GM19372 (cell line): Measurements from ENCODE around the gene ITGB8.

Experiments
- ATAC-seq: cut with Tn5 transposase; IDR thresholded peaks from one replicate; pipeline ENCODE4 v1.9.1; 2021; ENCODE audit warnings: mild to moderate bottlenecking, low read depth, moderate library complexity; ENCODE audit not compliant: unreplicated experiment

Gene ITGB8

GRCh38 chr7:20307119-20307518 is 23.6 kb upstream of the ITGB8 start:
- ATAC-seq = no peak

GRCh38 chr7:20307901-20308300 is 22.8 kb upstream of the ITGB8 start:
- no peak for ATAC-seq

DNA sequence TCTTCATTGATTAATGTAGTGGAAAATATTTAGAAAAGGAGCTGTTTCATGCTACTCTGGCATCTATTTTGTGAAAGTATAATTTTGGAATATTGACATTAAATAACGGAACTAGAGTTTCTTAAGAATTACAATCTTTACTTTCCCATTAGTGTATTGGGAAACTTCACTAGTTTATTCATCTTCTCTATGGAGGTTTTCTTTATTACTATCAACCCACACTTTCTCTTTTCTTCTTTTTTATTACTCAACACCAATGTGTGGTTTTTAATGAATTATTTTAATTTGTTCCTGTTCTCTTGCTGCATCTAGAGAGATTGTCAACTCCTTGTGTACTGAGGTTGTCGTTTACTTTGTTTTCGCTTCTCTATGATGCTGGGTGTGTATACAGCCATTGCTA is 20.4 kb upstream of the ITGB8 start:
- no peak for ATAC-seq

DNA sequence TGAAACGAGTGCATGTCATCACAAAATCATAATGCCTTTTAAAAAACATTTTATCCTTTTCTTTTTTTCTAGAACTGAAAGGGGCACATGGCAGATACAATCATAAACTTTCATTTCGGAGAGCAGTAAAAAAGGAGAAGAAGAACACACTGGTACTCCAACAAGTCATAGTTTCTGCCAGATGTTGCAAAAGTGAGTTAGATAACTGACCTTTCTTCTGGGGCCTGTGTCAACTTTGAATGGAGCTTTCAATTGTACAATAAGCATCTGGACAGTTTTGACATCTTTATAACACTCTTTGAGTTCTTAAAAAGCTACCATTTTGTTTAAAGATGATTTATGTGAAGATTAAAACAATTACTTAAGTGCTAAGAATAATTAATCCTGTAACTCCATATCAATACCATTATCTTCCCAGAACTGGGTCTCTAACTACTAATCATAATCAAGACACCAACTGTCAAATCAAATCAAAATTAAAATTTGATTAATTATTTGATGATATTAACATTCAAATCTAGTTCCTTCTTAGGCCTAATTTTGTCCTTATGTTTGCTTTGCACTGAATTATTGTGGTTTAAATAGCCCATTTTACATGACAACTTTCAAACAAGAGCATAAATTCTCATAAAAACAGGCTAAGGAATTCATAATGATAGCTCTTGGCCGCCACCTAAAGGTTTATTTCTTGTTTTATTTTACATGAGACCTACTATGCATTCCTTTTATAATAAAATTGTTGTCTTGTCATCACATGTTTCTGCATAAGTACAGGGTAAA is 19.5 kb upstream of the ITGB8 start:
- no peak for ATAC-seq

- ATAC-seq = no peak
Observed at GRCh38 chr7:20311743-20312042, 19.0 kb upstream of the ITGB8 start.

GRCh38 chr7:20312562-20312961 is 18.1 kb upstream of the ITGB8 start:
- ATAC-seq = no peak

GRCh38 chr7:20313626-20314025 is 17.1 kb upstream of the ITGB8 start:
- no peak for ATAC-seq

GRCh38 chr7:20314198-20314597 is 16.5 kb upstream of the ITGB8 start:
- ATAC-seq = no peak

GRCh38 chr7:20316706-20317105 is 14.0 kb upstream of the ITGB8 start:
- no peak for ATAC-seq

GRCh38 chr7:20317413-20317812 is 13.3 kb upstream of the ITGB8 start:
- no peak for ATAC-seq

- ATAC-seq = no peak
Observed at GRCh38 chr7:20318933-20319332, 11.8 kb upstream of the ITGB8 start.

GRCh38 chr7:20320322-20320721 is 10.4 kb upstream of the ITGB8 start:
- no peak for ATAC-seq

- ATAC-seq = no peak
Observed at GRCh38 chr7:20320786-20321185, 9.9 kb upstream of the ITGB8 start.

GRCh38 chr7:20323595-20323994 is 7.1 kb upstream of the ITGB8 start:
- ATAC-seq = no peak

- ATAC-seq = no peak
Observed at GRCh38 chr7:20326342-20326741, 4.4 kb upstream of the ITGB8 start.

DNA sequence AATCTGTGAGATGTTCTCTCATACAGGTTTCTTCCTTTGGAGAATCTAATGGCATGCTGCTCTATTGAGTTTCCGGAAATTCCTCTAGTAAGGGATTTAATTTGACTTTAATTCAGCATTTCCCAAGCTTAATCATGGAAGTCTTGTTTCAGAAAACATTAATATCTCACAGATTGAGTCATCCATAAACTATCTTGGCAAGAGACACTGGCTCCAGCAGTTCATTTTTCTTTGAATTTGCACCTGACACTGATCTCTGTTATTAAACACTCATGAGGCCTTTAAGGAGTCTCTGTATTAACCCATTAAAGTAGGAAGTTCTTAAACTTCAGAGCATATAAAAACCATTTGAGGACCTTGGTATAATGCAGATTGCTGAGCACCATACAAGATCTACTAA is 3.6 kb upstream of the ITGB8 start:
- no peak for ATAC-seq

GRCh38 chr7:20328027-20328426 is 2.7 kb upstream of the ITGB8 start:
- ATAC-seq = no peak

DNA sequence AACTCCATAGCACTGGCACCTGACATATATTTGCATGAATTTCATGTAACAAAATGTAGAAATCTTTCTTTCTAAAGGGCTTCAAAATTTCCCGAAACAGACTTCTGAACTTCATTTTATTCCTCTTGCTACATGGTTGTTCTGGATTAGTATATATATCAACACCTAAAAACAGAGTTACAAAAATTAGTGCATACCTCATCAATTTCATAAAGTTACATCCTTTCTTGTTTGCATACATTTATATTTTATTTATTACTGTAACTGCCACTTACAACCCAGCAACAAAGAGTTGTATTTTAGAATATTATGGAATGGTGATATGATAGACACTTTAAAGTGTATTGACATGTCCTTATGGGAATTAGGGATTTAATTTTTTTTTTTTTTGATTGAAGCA is 2.0 kb upstream of the ITGB8 start:
- ATAC-seq = no peak

DNA sequence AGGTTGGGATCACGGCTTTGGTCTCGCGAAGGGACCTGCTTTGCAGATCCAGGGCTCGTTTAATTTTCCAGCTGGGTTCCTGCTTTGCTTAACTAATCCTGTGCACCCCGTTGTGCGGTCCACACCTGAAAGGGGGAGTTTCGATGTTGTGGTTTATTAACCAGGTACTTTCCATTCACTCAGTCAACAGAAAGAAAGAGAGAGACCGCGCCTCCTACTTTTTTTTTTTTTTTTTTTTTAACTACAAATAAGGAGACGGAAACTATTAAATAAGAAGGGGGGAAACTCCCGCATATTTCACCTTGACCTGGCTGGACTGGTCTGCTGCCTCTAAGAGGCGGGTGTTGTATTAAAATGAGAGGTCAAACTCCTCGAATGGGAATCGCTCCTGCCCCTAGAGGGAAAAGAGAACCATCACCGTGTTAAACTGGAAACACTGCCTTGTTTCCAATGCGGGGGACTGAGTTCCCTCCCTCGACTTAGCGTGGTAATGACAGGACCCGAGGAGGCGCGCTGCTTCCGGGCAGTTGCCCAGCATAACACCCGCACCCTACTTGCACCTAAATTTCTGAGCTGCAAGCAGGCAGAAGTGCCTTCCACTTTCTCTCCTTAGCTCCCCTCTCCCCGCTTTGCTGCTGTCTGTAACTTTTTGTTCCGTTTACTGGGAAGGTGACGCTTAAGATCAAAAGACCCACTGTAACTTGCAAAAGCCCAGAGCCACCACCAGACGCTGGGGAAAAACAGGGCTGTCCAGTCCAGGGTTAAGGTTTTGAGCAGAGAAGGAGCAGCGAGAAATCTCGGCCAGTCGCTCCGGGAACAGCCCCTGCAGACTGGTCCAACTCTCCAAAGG is 1.1 kb upstream of the ITGB8 start:
- peak; percentile 31 for ATAC-seq

GRCh38 chr7:20330928-20331909 is 519 bp downstream of the ITGB8 start:
- ATAC-seq = peak; percentile 29
